GM21447 (cell line): ENCODE results near the gene PBX3.

Experiments
- ATAC-seq: cut with Tn5 transposase; IDR thresholded peaks from one replicate; pipeline ENCODE4 v1.9.1; 2021; ENCODE audit not compliant: unreplicated experiment

The PBX3 gene

GRCh38 chr9:125748446-125749099, 1.4 kb downstream of the PBX3 start:
- no peak for ATAC-seq

- no peak for ATAC-seq
Measured at GRCh38 chr9:125749287-125749935, 2.2 kb downstream of the PBX3 start.

GRCh38 chr9:125749951-125750626, 2.9 kb downstream of the PBX3 start:
- ATAC-seq: no peak

GRCh38 chr9:125750627-125751011, 3.4 kb downstream of the PBX3 start:
- no peak for ATAC-seq

- ATAC-seq: no peak
Measured at GRCh38 chr9:125752070-125752628, 5.0 kb downstream of the PBX3 start.

- no peak for ATAC-seq
Measured at GRCh38 chr9:125754096-125754495, 6.9 kb downstream of the PBX3 start.

- no peak for ATAC-seq
Measured at GRCh38 chr9:125755340-125755739, 8.2 kb downstream of the PBX3 start.

GRCh38 chr9:125756518-125756917, 9.3 kb downstream of the PBX3 start:
- no peak for ATAC-seq

GRCh38 chr9:125757834-125758233, 10.7 kb downstream of the PBX3 start:
- no peak for ATAC-seq

GRCh38 chr9:125758986-125759763, 12.0 kb downstream of the PBX3 start:
- ATAC-seq: no peak

GRCh38 chr9:125759764-125760129, 12.6 kb downstream of the PBX3 start:
- ATAC-seq: no peak

- ATAC-seq: no peak
Measured at GRCh38 chr9:125760537-125760936, 13.4 kb downstream of the PBX3 start.

GRCh38 chr9:125761676-125762450, 14.7 kb downstream of the PBX3 start:
- no peak for ATAC-seq

GRCh38 chr9:125763394-125763801, 16.2 kb downstream of the PBX3 start:
- ATAC-seq: no peak

GRCh38 chr9:125764198-125764597, 17.0 kb downstream of the PBX3 start:
- ATAC-seq: no peak

GRCh38 chr9:125766468-125767221, 19.5 kb downstream of the PBX3 start:
- ATAC-seq: no peak

GRCh38 chr9:125767349-125767748, 20.2 kb downstream of the PBX3 start:
- ATAC-seq: no peak

- ATAC-seq: no peak
Measured at GRCh38 chr9:125768803-125769202, 21.6 kb downstream of the PBX3 start.

- no peak for ATAC-seq
Measured at GRCh38 chr9:125771037-125771436, 23.9 kb downstream of the PBX3 start.

GRCh38 chr9:125772740-125773139, 25.6 kb downstream of the PBX3 start:
- ATAC-seq: no peak
